BJ (cell line): Measurements from ENCODE around the gene RHBDD3. TPM values are rescaled to one million over a fixed set of nuclear protein-coding genes. Genes with fewer than 3 reads are reported as not detected.

Experiments used
- CTCF ChIA-PET: fragments of 350-600 bp; formaldehyde crosslinking; extraction: SDS; loops from one replicate; lab custom pipeline; 2021; ENCODE audit warnings: antibody characterized with exemption, inconsistent platforms; lab: Yijun Ruan, JAX
- POLR2A ChIA-PET: fragments of 300-600 bp; sonication (Branson Sonifier 250); formaldehyde crosslinking; extraction: SDS; loops from one replicate; lab custom pipeline; 2021; ENCODE audit warnings: antibody characterized with exemption; lab: Charles Lee
- DNase-seq: peaks from one replicate; pipeline ENCODE4 v3.0.0-alpha.2; 2011; ENCODE audit warnings: low read depth
- H3K27me3 ChIP-seq: 2 replicates; pipeline ENCODE4 v1.6.0; 2011; ENCODE audit warnings: low read length; ENCODE audit not compliant: control insufficient read depth, insufficient read depth
- H3K36me3 ChIP-seq: 2 replicates; pipeline ENCODE4 v1.5.1; 2011; ENCODE audit warnings: low read length; ENCODE audit not compliant: control insufficient read depth, insufficient read depth
- H3K4me3 ChIP-seq: 2 replicates; pipeline ENCODE4 v1.5.1; 2011; ENCODE audit warnings: low read depth, mild to moderate bottlenecking, control low read depth, low read length
- polyA plus RNA-seq: library from polyadenylated mRNA; depleted of rRNA; stranded (reverse); fragments of >200 nt; gene quantifications from 2 replicates; pipeline ENCODE4 v1.2.3, GENCODE V29; 2011
- TF ChIP-seq, protein P1 (sequence below): IDR thresholded peaks from 2 replicates; pipeline ENCODE4 v1.5.1; 2011; ENCODE audit warnings: low read depth, mild to moderate bottlenecking, control low read depth, inconsistent platforms, low read length, moderate library complexity; ENCODE audit not compliant: insufficient read depth

RHBDD3 gene
- polyA plus RNA-seq, 1 experiment = 15.6 TPM

DNA sequence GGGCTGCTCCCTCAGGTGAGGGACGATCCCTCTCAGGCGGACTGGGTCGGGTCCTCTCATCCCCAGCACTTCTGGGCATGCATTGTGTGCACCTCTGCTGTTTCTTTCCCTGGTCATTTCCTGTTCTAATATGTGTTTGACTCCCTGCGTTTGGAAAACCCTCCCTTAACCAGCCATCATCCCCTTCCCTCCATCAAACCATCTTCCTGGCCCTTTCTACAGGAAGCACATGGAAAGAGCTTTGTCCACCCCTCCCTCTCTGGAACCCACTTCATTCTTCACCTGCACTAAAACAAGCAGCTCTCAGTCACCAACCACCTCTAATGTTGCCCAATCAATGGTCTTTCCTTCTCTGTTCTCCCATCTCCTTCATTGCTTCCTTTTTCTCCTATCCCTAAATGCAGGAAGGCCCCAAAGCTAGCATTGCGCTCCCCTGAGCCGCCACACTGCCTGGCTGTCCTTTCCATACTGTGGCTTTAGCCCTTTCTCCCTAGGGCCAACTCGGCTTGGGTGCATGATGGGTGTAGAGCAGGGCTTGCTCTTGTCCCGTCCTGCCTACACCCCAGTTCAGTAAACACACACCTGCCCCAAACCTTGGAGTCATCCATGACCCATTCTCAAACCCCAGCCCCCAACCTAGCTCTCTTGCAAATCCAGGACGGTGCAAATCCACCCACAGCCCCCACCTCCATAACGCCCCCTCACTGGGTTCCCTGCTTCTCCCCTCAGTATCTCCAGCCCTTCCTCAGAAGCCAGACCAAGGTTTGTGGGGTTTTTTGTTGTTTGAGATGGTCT is 33.2 kb upstream of the RHBDD3 start:
- Histone ChIP-seq H3K4me3 (no peak overlapping the region), H3K27me3 (no peaks in the 10 kb centered on the region), H3K36me3 (peaks cover 39% of the 10 kb centered on the region)
- DNase-seq = no peak
- ChIA-PET CTCF (interaction anchor here (1.0 to 1.5 kb wide), 2 partner anchors 8 to 57 kb away, joined by 3 to 6 read pairs; no protein-coding TSS in a partner anchor), POLR2A (no interaction called here)
- TF ChIP-seq, protein P1, sequence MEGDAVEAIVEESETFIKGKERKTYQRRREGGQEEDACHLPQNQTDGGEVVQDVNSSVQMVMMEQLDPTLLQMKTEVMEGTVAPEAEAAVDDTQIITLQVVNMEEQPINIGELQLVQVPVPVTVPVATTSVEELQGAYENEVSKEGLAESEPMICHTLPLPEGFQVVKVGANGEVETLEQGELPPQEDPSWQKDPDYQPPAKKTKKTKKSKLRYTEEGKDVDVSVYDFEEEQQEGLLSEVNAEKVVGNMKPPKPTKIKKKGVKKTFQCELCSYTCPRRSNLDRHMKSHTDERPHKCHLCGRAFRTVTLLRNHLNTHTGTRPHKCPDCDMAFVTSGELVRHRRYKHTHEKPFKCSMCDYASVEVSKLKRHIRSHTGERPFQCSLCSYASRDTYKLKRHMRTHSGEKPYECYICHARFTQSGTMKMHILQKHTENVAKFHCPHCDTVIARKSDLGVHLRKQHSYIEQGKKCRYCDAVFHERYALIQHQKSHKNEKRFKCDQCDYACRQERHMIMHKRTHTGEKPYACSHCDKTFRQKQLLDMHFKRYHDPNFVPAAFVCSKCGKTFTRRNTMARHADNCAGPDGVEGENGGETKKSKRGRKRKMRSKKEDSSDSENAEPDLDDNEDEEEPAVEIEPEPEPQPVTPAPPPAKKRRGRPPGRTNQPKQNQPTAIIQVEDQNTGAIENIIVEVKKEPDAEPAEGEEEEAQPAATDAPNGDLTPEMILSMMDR = no peak

DNA sequence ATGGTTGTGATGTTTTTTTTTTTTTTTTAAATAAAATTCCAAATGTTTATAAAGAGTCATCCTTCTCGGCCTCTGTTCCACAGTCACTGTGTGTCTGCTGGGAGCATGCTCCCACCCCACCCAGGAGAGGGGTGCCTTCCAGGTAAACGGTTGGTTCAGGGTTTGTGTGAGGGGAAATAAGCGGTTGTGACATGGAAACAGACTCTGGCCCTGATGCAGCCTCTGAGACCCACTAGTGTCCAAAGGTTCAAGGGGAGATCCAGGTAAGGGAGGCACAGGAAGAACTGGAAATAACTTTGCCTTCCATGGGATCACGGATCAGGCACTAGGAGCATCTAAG is 32.7 kb upstream of the RHBDD3 start:
- H3K36me3 ChIP-seq = peaks cover 43% of the 10 kb centered on the region
- CTCF ChIA-PET = no interaction called here
- DNase-seq = no peak
- POLR2A ChIA-PET = no interaction called here
- TF ChIP-seq, protein P1 = no peak
- H3K4me3 ChIP-seq = no peak overlapping the region
- no peaks in the 10 kb centered on the region for H3K27me3 ChIP-seq

DNA sequence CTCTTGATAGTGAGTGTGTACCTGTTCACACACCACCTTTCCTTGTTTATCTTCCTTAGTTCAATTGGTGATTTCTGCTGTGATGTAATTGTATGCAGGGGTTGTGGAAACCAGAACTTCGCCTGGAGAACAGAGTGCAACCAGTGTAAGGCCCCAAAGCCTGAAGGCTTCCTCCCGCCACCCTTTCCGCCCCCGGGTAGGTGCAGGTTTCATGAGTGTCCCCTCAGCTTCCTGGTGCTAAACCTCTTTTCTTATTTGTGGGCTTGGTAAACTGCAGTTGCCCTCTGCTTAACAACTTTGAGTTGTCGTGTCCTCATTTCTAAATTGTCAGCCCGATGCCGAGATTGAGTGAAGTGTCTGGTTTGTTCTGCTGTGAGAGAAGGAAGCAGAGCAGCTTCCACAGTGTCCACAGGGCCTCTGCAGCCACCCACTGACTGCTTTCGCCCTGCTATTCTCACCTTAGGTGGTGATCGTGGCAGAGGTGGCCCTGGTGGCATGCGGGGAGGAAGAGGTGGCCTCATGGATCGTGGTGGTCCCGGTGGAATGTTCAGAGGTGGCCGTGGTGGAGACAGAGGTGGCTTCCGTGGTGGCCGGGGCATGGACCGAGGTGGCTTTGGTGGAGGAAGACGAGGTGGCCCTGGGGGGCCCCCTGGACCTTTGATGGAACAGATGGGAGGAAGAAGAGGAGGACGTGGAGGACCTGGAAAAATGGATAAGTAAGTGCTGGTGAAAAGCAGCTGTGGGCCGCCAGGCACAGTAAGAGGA is 31.5 kb upstream of the RHBDD3 start:
- TF ChIP-seq, protein P1 = no peak
- H3K4me3 ChIP-seq = no peak overlapping the region
- POLR2A ChIA-PET = no interaction called here
- peaks cover 46% of the 10 kb centered on the region for H3K36me3 ChIP-seq
- no peaks in the 10 kb centered on the region for H3K27me3 ChIP-seq
- DNase-seq = no peak
- CTCF ChIA-PET = no interaction called here

DNA sequence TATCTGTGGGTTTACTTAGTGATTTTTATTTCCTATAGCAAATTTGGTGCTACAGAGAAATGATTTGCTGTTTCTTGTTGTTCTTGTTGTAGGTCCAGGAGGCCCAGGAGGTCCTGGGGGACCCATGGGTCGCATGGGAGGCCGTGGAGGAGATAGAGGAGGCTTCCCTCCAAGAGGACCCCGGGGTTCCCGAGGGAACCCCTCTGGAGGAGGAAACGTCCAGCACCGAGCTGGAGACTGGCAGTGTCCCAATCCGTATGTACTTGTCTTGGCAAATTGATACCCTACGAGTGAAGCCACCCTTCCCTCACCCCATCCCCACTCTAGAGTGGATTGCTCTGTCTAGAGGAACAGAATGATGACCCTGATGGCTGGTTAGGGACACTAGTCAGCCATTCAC is 30.9 kb upstream of the RHBDD3 start:
- TF ChIP-seq, protein P1 = no peak
- DNase-seq = no peak
- Histone ChIP-seq H3K4me3 (no peak overlapping the region), H3K36me3 (peaks cover 50% of the 10 kb centered on the region), H3K27me3 (no peaks in the 10 kb centered on the region)
- CTCF ChIA-PET = no interaction called here
- POLR2A ChIA-PET = no interaction called here

DNA sequence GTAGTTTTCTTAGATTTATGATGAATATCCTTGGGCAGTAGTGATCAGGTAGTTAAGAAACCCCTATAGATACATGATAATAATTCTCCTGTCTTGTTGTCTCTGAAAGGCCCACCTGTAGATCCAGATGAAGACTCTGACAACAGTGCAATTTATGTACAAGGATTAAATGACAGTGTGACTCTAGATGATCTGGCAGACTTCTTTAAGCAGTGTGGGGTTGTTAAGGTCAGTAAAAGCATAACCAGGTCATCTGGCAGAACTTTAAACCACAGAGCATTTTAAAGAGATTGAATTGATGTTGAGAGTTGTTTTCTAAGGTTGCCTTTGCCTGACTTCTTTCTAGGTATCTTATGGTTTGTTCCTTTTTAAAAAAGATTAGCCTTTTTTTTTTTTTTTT is 24.6 kb upstream of the RHBDD3 start:
- peaks cover 36% of the 10 kb centered on the region for H3K36me3 ChIP-seq
- ChIA-PET POLR2A (no interaction called here), CTCF (no interaction called here)
- no peaks in the 10 kb centered on the region for H3K27me3 ChIP-seq
- no peak for DNase-seq
- H3K4me3 ChIP-seq = no peak overlapping the region
- TF ChIP-seq, protein P1 = no peak
